SK-N-SH (cell line): ENCODE measurements around the gene BTG2.

ENCODE experiments used
- CTCF ChIP-seq: fragments of 200-600 bp; sonication (generic); IDR thresholded peaks from 2 replicates; pipeline ENCODE4 v1.6.1; 2017; ENCODE audit warnings: antibody characterized with exemption, mild to moderate bottlenecking, moderate library complexity
- EP300 ChIP-seq, 2 experiments: IDR thresholded peaks; 2 replicates each; pipeline versions ENCODE4 v1.4.0 to v1.6.1; 2012; ENCODE audit warnings: borderline replicate concordance in 1 of 2, low read depth in 1 of 2, low read length in 1 of 2
- EZH2phosphoT487 ChIP-seq: fragments of 200-600 bp; sonication (generic); IDR thresholded peaks from 2 replicates; pipeline ENCODE4 v1.6.1; 2017; ENCODE audit warnings: low read depth, mixed run types, mild to moderate bottlenecking, antibody characterized with exemption, moderate library complexity, borderline replicate concordance
- MAX ChIP-seq: IDR thresholded peaks from 2 replicates; pipeline ENCODE4 v1.4.0; 2012; ENCODE audit warnings: low read depth
- POLR2AphosphoS5 ChIP-seq: IDR thresholded peaks from 2 replicates; pipeline ENCODE4 v1.6.1; 2012; ENCODE audit warnings: low read depth, low read length
- SMC3 ChIP-seq: IDR thresholded peaks from 2 replicates; pipeline ENCODE4 v1.6.1; 2012; ENCODE audit warnings: low read depth, low read length, improper control_type of control experiment
- TAF1 ChIP-seq: IDR thresholded peaks from 2 replicates; pipeline ENCODE4 v1.6.1; 2012; ENCODE audit warnings: low read depth, mild to moderate bottlenecking, low read length, moderate library complexity, borderline replicate concordance
- YY1 ChIP-seq: IDR thresholded peaks from 2 replicates; pipeline ENCODE4 v1.4.0; 2012; ENCODE audit warnings: low read depth, mild to moderate bottlenecking
- TF ChIP-seq, protein P1 (sequence below): IDR thresholded peaks from 2 replicates; pipeline ENCODE4; 2012

- TF ChIP-seq CTCF (peak; percentile 92), MAX (no peak), TAF1 (no peak), SMC3 (peak; percentile 81), EP300 (IDR thresholded peaks at IDR 0.05; ENCODE audit: borderline replicate concordance in 1 of 2, low read depth in 1 of 2, low read length in 1 of 2) (no peak), EZH2phosphoT487 (no peak), POLR2AphosphoS5 (no peak), YY1 (no peak)
- TF ChIP-seq, protein P1, sequence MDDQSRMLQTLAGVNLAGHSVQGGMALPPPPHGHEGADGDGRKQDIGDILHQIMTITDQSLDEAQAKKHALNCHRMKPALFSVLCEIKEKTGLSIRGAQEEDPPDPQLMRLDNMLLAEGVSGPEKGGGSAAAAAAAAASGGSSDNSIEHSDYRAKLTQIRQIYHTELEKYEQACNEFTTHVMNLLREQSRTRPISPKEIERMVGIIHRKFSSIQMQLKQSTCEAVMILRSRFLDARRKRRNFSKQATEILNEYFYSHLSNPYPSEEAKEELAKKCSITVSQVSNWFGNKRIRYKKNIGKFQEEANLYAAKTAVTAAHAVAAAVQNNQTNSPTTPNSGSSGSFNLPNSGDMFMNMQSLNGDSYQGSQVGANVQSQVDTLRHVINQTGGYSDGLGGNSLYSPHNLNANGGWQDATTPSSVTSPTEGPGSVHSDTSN: no peak
Observed at GRCh38 chr1:203268901-203269653, 36.2 kb upstream of the BTG2 start.
